ENCODE measurements around the gene NR4A1. TPM values are rescaled to one million over a fixed set of nuclear protein-coding genes. Genes with fewer than 3 reads are reported as not detected.

The NR4A1 gene
- total RNA-seq, 2 donors from 2014 or later: 113 to 136 TPM

Other genes with a start within 250 kb of the NR4A1 start
- under 1 TPM; 0.86 TPM for gene FIGNL2, start 202.7 kb upstream of the NR4A1 start, total RNA-seq
- gene ANKRD33, start 163.3 kb upstream of the NR4A1 start, total RNA-seq: not detected
- not detected for gene ACVRL1, start 143.9 kb upstream of the NR4A1 start, total RNA-seq
- 1 to 10 TPM; 7.2 to 8.4 TPM for gene ACVR1B, start 99.7 kb upstream of the NR4A1 start, total RNA-seq
- gene TAMALIN, start 44.5 kb upstream of the NR4A1 start, total RNA-seq: 10 to 100 TPM; 10.0 to 11.1 TPM
- 10 to 100 TPM; 52.6 to 53.4 TPM for gene ATG101, start 18.5 kb downstream of the NR4A1 start, total RNA-seq
- not detected for gene SMIM41, start 28.3 kb downstream of the NR4A1 start, total RNA-seq
- gene KRT80, start 140.6 kb downstream of the NR4A1 start, total RNA-seq: not detected
- 10 to 100 TPM; 23.1 to 25.4 TPM for gene KRT7, start 181.8 kb downstream of the NR4A1 start, total RNA-seq
- gene KRT86, start 223.2 kb downstream of the NR4A1 start, total RNA-seq: under 1 TPM; 0.82 to 1.00 TPM
- gene KRT81, start 240.1 kb downstream of the NR4A1 start, total RNA-seq: not detected

Data from activated T-cell treated with anti-CD3 and anti-CD28 coated beads, Interleukin-2, amount 50 U/mL, for 72 hours (primary cell).